Iris pigment epithelial cell (primary cell): ENCODE results near the gene MDM4.
A peak's percentile ranks its signal among the peaks of the same experiment; 100 is the strongest.

Source experiments
- DNase-seq: peaks from one replicate; pipeline ENCODE4 v3.0.0-alpha.2; 2011; ENCODE audit warnings: low read depth

The MDM4 gene

DNA sequence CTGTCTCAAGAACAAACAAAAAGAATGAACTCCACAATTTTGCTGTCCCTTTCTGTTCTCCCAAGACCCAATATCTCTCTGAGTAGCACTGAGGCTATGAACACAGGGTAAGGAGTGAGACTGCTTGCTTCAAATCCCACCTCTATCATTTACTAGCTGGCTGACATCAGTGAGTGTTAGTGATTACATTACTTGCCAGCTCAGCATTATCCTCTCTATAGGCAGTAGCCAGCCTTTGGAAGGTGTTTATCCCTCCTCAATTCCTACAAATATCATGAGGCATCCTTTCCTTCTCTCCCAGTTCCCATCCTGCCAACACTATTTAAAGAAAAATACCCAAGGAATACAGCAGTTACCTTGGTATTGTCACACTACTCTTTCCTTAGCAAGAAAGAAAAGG is 24.6 kb upstream of the MDM4 start:
- DNase-seq, result no peak

DNA sequence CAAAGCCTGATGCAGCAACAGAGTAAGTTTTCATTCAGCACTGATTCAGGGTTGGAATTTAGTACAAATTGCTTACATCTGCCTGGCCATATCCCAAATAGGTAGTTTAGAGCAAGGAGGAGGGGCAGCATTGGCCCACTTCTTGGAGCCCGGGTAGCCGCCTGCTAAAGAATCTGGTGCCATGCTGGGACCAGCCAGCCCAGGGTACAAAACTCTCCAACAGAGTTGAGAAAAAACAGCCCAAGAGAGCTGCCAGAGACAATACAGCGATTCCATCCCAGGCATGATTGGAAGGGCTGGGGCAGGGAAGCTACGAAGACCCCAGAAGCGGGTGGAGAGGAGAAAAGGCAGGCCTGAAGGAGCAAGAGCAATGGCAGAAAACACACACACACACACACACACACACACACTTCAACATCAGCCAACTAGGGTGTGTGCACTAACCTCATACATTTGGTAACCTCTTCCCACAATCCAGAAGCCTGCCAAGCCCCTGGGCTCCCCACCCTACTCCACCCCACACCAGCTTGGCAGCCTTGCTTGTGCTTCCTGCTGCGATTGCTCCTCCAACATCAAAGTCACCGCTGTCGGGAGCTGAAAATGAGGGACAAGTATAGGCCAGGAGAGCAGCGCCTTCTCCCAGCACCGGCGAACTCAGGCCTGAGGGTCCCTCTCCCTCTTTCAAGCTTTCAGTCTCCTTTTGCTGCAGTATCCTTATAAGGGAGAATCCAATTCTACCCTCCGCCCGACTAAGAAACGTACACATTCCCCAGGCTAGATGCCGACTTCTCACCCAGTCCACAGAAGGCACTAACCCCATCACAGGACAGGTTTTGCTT is 22.8 kb upstream of the MDM4 start:
- peak; percentile 49 for DNase-seq

DNA sequence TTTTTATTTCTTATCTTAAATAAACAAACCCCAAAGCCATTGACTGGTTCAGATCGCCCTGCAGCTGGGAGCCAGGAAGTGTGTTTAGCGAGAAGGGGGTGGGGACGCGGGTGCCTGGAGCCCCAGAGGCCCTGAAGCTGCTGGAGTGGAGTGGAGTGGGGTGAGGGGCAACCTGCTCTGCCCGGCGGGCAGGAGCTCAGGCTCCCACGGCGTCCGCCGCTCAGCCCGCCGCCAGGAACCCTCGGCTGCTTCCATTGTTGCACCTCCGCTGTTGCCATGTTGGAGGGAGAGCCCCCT is 22.3 kb upstream of the MDM4 start:
- DNase-seq, result peak; percentile 58

DNA sequence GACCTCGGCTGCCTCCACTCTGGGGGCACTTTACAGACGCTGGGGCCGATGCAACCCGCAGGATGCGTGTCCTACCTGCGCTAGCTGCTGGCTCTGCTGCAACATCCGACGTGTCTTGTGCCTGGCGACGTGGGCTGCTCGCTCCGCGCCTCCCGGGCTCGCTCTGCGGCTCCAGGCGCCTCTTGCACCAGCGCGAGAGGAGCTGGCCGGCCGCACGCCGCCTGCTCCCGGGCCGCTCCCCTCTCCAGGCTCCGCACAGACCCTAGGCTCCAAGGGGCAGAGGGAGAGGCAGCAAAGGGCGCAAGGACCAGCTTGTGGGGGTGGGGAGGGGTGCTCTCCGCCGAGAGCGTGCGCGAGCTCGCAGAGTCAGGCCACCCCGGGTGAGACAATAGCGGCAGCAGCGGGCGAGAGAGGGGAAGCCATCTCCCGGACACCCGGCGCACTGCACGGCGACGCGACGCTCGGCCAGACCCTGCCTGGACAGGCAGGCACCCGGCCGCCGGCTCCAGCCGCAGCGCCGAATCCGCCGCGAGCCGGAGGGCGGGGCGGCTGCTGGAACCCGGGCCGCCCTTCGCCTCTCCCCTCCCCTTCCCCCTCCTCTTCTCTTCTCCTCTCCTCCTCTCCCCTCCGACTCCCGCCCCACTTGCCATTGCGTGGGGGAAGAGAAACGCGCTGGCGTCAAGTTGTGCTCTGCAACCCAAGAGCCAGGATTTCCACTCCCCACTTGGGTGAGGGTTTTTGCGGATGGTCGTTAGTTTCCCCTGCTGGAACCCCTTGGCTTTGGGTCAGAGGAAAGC is 21.7 kb upstream of the MDM4 start, which contains the start of gene PIK3C2B:
Gene PIK3C2B (minus strand): TSS at position 525 of the 797 bp plus-strand sequence. CDS start 25,003 bp downstream, outside the sequence.
- peak; percentile 64 for DNase-seq

DNA sequence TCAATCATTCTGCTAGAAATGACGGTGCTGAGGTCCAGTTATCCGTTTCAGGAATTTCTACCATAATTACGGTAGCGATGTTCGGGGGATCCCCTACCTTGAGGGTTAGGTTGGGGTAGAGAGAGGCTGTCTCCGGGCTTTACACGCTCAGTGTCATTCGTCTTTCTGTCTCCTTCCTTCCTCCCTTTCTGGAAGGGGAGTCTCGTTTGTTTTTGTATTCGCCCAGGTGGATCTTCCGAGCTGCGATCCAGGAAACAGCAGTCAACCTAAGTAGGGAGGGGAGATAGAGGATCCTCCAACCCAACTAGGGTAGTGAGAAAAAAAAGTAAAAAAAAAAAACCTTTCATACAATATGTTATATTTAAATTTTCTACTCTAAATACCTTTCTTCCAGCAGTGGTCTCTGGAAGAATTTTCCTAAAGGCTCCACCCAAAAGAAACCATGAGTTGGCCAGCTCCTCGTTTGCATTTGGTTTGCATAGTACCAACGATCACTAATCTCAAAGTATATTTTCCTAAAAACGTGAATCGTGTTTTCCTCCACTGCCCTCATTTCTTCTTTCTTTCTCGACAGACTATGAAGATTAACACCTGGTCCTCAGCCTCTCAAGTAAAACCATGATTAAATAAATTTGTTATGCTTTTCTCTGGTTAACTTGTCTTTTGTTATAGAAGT is 21.0 kb upstream of the MDM4 start:
- no peak for DNase-seq

DNA sequence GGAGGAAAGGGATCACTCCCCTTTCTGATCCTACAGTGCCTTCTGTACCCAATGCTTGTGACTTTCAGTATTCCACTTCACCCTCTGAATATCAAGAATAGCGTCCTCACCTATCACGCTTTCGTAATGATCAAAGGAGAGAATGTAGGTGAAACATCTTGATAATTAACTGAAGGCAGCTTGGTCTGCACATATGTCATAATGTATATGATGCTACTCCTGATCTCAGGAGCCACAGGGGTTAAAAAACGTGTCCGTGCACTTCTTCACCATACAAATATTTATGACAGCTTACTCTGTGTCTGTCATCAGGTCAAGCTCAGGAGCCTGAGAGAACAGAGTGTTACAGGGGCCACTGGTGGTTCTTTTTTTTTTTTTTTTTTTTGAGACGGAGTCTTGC is 20.4 kb upstream of the MDM4 start:
- no peak for DNase-seq

DNA sequence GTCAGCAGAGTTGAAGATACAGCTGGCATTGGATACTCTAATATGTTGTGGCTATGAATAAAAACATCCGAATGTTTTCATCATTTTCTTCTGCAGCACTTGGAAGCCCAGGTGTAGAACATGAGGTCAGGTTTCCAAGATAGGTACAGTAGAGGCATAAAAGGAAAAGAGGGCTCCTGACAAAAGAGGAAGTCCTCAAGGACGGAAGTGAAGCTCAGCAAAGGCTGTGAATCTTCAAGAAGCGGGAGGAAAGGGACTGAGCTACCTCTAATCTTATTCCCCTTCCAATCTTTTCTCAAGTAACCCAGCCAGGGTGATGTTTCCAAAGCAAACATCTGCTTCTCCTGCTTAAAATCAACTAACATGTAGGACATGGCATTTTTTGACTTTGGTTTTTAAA is 17.2 kb upstream of the MDM4 start:
- DNase-seq, result no peak

DNA sequence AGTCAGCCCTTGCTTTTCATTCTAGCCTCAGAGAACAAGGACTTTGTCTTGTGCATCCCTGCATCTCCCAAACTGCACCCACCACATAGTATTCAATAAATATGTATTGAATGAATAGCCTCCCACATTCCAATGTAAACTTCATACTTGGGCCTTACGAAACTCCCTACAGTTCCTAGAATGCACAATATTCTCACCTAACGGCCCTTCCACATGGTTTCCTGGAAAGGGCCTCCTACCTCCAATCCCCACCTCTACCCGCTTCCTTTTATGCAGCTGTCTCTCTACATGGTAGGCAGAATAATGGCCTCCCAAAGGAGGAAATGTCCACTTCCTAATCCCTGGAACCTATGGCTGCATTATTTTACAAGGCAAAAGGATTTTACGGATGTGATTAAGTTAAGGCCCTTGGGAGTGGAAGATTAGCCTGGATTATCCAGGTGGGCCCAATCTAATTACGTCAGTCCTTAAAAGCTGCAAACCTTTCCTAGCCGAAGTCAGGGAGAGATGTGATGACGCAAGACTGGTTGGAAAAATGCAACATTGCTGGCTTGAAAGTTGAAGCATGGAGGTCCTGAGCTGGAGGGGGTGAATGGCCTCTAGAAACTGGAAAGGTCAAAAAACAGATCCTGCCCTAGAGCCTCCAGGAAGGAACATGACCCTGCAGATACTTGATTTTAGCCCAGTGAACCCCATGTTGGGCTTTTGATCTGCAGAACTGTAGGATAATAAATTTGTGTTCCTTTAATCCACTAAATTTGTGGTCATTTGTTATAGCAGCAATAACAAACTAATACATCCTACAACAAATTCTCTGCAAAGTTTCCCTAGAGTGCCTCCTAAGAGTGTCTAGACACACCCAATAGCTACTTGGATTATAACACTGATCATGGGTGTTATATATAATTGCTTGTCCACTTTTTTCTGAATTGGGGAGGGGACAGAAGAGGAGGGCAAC is 16.4 kb upstream of the MDM4 start:
- DNase-seq, result no peak

DNA sequence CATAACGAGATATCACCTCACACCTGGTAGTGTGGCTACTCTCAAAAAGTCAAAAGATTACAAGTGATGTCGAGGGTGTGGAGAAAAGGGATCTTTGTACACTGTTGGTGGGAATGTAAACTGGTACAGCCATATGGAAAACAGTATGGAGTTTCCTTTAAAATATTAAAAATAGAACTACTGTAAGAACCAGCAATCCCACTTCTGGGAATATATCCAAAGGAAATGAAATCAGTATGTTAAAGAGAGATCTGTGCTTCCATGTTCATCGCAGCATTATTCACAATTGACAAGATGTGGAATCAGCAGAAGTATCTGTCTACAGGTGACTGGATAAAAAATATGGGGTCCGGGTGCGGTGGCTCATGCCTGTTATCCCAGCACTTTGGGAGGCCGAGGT is 14.0 kb upstream of the MDM4 start:
- DNase-seq, result no peak

DNA sequence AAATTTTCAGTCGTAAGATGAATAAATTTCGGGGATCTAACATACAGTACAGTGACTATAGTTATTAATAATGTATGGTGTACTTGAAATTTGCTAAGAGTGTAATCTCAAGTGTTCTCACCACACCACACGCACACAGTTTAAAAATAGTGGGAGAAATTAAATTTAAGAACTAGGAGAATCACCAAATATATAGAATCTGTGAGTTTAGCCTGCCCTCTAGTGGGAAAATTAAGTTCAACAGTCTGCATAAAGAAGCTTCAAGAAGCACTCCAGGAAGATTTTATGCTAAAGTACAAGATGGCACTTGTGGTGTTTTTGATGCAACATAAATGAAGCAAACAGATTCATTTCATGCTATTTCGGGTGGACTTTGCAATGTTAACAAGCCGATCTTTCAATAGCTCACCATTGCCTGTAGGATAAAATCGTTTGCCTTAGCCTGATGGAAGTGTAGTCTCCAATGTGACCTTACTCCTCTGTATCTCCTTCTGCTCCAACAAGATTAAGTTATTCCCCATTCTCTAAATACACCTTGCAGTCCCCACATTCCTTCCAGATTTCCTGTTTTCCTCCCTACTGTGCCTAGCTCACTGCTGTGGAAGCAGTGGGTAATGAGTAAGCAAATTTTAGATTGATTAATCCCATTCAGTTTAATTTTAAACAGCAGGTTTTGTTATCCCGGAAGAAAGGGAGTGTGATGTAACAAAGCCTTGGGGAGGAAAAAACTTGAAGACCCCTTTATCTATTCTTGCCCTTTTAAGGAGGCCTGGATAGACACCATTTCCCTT is 12.9 kb upstream of the MDM4 start:
- peak; percentile 69 for DNase-seq

DNA sequence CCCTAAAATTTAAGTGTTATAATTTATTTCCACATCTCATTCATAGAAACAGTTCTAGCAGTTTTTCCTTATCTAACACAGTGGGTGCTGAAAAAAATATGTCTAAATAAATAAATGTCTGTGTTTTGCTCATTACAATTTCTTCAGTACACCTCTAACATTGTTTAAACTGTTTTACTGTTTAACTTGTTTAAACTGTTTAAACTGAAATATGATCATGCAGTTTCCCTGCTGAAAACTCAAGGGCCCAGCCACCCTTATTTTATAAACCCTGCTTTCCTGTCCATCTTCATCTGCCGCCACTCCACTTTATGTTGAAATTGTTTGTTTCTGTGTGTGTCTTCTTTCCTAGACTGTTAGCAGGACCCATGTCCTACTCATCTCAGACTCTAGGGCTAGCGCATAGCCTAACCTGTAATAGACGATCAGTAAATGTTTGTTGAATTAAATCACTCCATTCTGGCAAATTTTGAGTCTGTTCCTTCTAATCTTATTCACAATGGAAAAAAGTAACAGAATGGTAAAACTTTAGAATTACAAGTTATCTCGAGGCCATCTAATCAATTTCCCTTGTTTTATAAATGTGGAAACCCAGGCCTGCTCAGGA is 12.2 kb upstream of the MDM4 start:
- no peak for DNase-seq

DNA sequence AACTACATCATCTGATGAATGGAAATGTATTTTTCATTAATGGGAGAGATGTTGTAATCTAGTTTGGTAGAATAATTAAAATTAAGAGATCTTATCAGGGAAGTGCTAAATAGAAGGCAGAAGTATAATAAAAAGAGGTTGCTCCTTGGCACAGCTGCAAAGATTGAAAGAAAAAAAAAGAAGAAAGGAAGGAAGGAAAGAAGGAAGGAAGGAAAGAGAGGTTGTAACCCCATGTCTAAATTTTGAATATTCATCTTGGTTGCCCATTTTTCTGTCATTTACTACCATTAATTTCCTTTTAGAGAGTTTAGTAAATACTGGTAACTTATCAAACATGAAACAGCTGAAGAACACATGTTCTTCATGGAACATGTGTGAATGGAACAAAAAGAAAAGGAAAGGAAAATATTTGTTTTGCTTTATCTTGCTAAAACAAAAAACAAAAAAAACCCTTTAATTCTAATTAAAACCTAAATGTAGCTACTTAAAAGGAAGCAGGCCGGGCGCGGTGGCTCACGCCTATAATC is 10.5 kb upstream of the MDM4 start:
- DNase-seq, result peak; percentile 23

DNA sequence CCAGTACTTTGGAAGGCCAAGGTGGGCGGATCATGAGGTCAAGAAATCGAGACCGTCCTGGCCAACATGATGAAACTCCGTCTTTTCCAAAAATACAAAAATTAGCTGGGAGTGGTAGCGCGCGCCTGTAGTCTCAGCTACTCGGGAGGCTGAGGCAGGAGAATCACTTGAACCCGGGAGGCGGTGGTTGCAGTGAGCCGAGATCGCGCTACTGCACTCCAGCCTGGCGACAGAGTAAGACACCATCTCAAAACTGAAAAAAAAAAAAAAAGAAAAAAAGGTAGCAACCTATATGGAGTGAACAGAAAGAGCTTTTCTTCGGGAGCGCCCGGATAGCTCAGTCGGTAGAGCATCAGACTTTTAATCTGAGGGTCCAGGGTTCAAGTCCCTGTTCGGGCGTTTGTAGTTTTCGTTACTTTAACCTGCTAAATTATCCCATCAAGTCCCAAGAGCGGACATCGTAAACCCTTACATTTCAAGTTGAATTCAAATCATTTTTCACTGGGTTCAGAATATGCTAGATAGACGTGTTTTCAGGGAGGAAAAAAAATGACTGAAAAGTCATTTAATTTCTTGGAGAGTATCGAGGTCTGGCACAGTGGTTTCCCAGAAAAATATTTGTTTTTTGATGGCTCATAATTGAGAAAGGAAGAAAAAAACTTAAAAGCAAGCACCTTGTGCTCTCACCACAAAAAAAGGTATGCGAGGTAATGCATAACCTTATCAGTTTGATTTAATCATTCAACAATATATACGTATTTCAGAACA is 9.8 kb upstream of the MDM4 start:
- peak; percentile 90 for DNase-seq

DNA sequence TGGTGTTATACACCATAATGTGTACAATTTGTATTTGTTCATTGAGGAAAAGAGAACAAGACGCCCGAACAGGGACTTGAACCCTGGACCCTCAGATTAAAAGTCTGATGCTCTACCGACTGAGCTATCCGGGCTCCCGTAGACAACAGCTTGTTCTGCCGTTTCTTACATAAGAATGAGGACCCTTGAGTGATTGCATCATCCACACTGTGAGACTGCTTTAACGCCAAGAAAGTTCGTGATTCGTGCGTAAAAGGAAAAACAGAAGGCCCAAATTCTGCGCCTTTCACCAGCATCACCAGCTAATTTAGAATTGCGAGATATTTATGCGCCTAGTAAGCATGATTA is 9.3 kb upstream of the MDM4 start:
- peak; percentile 81 for DNase-seq

DNA sequence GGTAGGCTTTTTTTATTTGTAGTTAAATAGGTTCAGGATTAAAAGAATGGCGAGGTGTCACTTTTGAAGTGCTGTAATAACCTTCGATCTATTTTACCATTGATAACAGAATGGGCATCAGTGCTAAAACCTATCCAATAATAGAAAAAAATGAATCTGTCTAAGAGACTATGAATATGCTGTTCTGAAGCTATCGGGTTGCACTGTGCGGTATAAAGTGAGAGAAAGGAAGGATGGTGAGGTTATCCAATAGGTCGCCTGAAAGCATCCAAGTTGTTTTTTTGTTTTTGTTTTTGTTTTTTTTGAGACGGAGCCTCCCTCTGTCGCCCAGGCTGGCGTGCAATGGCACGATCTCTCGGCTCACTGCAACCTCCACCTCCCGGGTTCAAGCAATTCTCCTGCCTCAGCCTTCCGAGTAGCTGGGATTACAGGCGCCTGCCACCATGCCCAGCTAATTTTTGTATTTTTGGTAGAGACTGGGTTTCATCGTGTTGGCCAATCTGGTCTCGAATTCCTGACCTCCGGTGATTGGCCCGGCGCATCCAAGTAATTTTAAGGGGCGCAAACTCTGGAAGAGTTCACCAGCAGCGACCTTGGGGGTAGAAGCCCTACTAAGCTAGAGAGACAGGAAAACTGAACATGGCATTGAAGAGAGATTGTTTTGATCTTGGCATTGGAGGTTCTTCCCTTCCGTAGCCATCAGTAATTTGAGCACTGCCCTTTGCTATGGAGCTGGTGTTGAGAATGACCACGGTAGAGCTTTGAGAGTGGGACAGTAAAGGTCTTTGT is 8.7 kb upstream of the MDM4 start:
- DNase-seq, result peak; percentile 56

DNA sequence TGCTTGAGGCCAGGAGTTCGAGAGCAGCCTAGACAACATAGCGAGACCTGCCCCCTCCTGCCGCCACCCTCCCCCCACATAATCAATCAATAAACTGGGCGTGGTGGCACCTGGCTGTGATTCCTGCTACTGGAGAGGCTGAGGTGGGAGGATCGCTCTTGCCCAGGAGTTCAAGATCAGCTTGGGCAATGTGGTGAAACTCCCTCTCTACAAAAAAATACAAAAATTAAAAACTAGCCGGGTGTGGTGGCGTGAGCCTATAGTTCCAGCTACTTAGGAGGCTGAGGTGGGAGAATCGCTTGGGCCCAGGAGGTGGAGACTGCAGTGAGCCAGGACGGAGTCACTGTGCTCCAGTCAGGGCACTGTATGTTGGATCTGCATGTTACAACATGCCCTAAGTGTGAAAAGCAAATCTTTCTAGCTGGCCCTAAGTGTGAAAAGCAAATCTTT is 7.0 kb upstream of the MDM4 start:
- DNase-seq, result no peak

DNA sequence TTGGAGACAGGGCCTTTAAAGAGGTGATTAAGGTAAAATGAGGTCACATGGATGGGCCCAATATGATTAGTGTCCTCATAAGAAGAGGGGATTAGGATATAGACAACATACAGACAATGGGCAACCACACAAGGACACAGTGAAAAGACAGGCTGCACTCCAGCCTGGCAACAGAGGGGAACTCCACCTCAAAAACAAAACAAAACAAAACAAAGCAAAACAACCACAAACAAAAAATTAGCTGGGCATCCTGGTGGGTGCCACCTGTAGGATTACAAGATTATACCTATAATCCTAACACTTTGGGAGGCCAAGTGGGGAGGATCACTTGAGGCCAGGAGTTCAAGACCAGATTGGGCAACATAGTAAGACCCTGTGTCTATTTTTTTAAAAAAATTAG is 4.8 kb upstream of the MDM4 start:
- no peak for DNase-seq

DNA sequence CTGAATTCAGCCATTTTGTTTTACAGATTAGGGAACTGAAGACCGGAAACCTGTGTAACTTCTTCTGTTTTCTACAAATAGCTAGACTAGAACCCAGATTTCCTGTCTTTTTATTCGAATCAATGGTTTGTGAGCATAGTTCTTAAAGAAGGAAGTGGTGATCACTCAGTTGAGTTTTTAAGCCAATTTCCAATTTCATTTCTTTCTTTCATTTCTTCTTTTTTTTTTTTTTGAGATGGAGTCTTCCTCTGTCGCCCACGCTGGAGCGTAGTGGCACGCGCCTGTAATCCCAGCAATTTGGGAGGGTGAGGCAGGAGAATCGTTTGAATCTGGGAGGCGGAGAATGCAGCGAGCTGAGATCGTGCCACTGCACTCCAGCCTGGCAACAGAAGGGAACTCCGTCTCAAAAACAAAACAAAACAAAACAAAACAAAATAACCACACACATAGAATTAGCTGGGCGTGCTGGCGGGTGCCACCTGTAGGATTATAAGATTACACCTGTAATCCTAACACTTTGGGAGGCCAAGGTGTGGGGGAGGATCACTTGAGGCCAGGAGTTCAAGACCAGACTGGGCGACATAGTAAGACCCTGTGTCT is 3.0 kb upstream of the MDM4 start:
- DNase-seq, result no peak
